Lower leg skin (tissue), 3 donors: ENCODE data around the gene ZNF746.

ENCODE experiments used
- CTCF ChIP-seq, 3 donors: fragments of 450-650 bp; IDR thresholded peaks; one replicate each; pipeline ENCODE4 v1.5.1; 2016; ENCODE audit warnings: antibody characterized with exemption in 3 of 3, mild to moderate bottlenecking in 3 of 3, moderate library complexity in 2 of 3
- POLR2A ChIP-seq, 2 donors: fragments of 450-650 bp; IDR thresholded peaks; one replicate each; pipeline ENCODE4 v1.6.1; 2016 to 2017; ENCODE audit warnings: antibody characterized with exemption in 2 of 2, mild to moderate bottlenecking in 1 of 2, moderate library complexity in 1 of 2

GRCh38 chr7:149460493-149461277 lies 36.9 kb downstream of the ZNF746 start, which contains the start of gene ZNF777:
- TF ChIP-seq POLR2A (IDR thresholded peaks at IDR 0.05) (no peak), CTCF (IDR thresholded peaks at IDR 0.05) (no peak)
